Fibroblast of lung (primary cell): Measurements from ENCODE around the gene FRMD1.

ENCODE experiments used
- CTCF ChIP-seq, 2 donors: IDR thresholded peaks in 1 of 2; conservative IDR thresholded peaks in 1 of 2; 1 replicate in 1 of 2; 2 replicates in 1 of 2; pipeline ENCODE4 v1.5.1; 2011 to 2012; ENCODE audit warnings: low read length in 2 of 2, control low read depth in 1 of 2, inconsistent platforms in 1 of 2, low read depth in 1 of 2, mild to moderate bottlenecking in 1 of 2
- EZH2 ChIP-seq: IDR thresholded peaks from 2 replicates; pipeline ENCODE4 v1.5.1; 2012; ENCODE audit warnings: low read length, control low read depth, mild to moderate bottlenecking; ENCODE audit errors: missing control alignments

GRCh38 chr6:168056892-168057527, 22.0 kb downstream of the FRMD1 start:
- no peak for TF ChIP-seq CTCF (conservative IDR thresholded peaks at IDR 0.05 in 1 of 2, IDR thresholded peaks at IDR 0.05 in 1 of 2; ENCODE audit: low read depth in 1 of 2, low read length in 2 of 2)
- no peak for TF ChIP-seq EZH2
